DMS 273 (cell line): ENCODE data around the gene BRINP1.

ENCODE experiments used
- DNase-seq: peaks from one replicate; lab custom pipeline; 2025; ENCODE audit not compliant: unreplicated experiment; lab: John Stamatoyannopoulos, UW

The BRINP1 gene

DNA sequence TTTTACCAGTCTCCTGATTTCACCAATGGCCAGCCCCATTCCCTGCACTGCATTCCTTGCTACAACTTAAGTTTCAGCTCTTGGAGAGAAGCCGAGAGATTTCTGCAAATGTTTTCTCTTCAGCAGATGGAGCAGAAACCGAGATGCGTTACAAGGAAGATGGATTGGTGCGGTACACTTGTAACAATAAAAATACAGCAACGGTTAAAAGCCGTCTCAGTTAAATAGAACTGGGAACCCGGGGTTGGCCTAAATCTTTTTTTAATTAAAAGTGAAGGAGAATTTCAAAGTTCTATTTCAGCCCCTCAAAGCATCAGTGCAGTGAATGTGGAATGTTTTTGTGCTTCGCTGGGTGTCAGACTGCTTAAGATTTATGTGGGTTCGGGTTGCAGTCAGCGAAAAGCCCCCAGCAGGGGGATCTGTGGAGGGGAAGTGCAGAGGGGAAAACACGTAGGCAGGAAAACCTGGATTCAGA is 19.8 kb downstream of the BRINP1 start:
- DNase-seq = peak; percentile 14

DNA sequence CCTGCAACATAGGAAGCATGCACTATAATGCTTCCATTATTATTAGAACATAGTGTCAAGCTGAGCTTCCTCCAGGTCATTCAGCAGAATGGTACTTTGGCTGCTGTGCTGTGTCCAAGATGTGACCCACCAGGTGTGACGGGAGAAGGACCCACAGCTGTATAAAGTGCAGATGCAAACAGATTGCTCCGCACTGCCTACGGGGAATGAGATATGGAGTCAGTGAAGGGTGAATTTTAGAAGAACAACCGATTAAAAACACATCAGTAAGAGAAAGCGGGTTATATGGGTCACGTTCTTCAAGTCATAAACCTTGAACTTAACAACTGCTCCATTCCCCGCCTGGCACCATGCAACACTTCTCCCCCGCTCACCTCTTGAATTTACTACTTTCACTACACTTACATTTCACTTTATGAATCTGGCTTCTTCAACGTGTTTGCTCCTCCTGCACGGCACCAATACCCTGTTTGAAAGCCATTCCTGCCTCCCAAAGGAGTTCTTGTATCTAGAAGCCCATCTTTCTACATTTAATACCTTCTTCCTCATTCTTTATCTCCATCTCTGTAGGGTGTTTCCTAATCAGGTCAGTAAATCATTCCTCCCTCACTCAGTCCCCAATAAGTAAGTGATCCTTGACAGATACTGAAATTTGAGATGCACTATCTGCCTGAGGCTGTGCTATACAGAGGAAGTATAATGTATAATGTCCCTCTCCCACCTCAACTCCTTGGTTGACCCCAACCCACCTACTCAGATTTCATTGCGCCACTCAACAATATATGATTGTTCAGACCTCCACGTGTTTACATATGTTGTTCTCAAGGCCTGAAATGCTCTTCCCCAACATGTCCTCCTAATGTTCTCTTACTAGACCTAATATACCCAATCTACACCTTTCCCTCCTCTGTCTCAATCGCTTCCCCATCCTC is 25.9 kb downstream of the BRINP1 start:
- DNase-seq = no peak

DNA sequence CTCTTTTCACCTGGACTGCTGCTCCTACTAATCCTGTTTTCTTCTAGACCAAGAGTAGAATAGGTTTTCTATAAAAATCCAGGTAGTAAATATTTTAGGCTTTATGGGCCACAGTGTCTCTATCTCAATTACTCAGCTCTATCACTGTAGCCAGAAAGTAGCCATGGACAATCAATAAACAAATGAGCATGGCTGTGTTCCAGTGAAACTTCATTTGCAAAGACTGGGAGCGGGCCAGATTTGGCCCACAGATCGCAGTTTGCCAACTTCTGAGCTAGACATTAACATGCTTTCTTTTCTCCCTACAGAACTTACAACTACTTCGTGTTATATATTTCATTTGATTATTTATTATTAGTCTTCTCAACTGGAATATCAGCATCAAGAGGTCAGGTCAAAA is 30.2 kb downstream of the BRINP1 start:
- no peak for DNase-seq

DNA sequence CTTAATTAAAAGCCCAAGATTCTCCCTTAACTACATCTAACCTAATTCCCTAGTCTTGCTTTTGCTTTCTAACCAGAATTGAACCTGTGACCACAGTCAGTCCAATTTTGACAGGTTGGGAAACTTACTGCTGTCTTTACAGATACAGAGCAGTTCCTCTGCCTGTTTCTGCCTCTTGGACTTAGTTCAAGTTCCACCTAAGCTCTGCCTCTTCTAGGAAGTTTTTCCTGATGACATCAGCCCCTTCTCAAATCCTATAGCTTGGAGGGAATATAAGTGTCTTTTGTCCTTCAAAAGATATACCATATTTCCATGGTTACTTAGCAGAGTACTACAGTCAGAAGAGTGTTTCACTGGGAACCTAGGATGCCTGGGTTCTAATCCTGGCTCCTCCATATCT is 31.7 kb downstream of the BRINP1 start:
- DNase-seq = no peak

DNA sequence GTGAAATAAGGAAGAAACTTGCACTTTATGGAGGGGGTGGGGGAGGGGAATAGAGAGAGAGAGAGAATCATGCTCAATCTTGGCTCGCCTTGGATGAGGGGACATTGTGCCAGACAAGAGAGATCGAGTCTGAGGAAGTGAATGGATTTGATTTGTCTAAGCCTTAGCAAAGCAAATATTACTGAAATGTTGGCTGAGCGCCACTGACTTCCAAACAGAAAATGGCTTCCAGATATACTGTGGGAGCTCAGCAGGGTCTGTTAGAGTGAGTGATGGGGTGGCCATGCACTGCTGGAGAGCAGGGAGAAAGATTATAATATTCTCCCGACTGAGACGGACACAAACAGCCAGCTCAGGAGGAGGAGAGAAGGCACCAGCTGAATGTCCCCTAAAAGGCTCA is 34.5 kb downstream of the BRINP1 start:
- no peak for DNase-seq

DNA sequence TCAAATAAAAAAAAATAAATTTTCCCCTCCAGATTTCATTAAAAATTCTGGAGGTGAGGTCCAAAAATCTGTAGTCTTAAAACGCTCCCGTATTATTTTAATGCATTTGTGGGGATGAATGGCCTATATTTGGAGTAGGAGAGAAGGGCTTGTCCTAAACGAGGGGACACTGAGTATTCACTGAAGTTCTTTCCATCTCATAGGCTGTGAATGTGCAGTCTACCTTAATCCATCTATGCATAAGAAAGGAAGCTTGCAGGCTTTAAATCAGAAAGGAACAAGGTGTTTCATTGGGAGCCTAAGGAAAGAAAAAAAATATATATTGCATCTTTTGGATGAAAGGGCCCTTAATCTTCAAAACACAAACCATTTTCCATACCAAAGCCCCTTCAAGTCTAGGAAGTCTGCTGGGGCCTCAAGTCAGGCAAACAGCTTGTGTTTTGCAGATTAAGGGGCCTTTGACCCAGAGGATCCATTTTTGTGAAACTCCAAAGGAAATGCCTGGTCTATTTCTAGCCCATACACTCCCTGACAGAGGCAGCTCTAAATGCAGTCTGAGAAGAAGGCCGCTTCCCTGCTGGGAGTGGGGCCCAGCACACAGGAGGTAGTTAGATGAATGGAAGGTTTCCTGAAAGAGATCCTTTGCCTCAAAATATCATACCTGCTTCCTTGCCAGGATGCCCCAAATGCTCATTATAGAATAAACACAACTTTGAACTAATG is 35.6 kb downstream of the BRINP1 start:
- no peak for DNase-seq

DNA sequence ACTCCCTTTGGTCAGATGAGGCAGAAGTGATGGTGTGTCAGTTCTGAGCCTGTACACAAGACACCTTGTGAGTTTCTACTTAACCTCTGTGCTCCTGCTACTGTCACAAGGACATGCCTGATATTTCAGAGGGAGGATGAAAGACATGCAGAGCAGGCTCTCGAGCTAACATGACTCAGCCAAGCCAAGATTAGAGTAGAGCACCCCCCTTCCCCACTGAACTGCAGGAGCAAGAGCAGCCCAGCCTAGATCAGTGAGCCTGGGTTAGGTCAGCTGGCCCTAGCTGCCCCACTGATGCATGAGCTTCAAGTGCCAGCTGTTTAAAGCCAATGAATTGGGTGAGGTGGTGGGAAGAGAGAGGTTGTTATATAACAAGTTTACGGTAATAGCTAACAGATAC is 36.7 kb downstream of the BRINP1 start:
- no peak for DNase-seq

DNA sequence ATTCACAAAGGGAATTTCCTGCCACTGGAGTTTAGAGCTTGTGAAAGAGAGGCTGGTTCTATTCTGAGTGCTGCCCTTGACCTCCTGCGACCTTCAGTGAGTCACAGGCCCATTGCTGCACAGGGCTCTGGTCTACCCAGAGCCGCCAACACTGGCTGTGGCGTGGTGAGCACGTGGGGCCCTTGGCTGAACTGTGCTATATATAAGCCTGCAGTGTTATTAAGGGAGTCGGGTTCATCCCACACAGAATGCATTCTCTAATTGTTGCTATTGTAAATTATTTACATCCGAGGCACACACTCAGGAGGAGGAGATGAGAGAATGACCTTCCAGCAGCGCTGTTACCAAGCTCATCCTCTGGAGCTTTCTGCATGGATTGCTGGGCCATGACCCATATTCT is 47.1 kb downstream of the BRINP1 start:
- no peak for DNase-seq

DNA sequence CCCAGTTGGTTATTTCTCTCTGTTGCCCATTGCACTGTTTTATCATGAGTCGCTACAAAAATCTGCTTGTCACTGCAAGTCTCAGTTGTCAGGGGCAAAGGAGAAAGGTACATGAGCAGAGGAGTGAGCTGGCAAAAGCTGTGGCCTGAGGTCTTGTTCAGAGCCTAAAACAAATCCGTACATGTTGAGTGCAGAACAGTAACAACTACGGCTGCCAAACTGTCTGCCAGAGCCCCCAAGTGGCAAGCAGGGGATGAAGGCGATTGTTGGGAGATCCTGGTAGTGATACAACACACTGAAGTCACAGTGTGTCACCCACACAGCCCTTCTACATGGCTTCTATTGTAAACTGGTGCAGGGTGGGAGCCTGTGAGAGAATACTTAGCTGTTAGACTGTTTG is 50.9 kb downstream of the BRINP1 start:
- DNase-seq = no peak

DNA sequence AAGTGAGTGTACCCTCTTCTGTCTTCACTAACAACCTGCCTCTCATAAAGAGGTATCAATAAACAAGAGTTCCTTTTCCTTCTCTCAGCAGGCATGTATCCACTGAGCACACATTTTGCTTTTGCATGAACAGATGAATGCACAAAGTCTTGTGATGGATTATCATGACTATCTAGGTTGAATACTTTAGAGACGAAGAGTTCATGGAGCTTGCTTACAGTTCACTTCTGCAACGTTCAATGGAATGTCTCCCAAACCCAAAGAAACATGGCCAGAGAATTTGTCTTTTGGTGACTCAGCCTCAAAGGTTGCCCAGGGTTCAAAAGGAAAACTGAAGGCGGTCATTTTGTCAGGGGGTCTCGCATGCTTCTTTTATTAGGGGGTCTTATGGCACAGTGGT is 55.4 kb downstream of the BRINP1 start:
- DNase-seq = no peak

DNA sequence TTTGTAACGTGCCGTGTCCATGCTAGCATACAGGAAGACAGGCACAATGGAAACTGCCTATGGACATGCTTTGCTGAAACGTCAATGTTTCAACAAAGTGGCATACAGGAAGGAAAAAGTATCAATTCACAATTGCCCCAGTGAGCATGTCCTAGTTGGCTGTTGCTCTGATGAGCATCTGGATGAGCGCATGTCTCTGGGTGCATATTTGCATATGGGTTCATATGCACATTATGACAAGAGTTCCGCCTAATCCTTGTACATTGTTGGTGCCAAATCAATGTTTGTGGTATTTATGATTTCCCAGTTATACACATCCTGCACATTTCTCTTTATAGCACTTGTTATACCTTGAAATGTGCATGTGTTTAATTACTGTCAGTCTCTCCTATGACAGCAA is 58.5 kb downstream of the BRINP1 start:
- no peak for DNase-seq

DNA sequence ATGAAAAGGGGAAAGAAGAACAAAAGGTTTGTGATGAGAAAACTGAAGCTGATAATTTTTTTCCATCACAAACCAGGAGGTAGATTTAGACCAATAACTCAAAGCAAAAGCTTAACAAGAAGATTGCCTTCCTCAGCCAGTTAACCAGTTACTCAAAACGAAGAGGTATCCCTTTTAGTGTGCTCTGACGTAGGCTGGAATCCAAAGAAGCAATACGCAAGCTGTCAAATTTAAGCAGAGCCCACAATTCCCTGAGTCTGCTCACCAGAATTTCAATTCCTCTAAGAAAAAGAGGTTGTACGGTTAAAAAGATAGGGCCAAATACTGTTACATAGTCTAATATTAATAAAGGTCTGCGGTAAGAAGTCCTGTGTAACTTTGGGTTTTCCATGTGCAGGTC is 61.8 kb downstream of the BRINP1 start:
- DNase-seq = no peak

DNA sequence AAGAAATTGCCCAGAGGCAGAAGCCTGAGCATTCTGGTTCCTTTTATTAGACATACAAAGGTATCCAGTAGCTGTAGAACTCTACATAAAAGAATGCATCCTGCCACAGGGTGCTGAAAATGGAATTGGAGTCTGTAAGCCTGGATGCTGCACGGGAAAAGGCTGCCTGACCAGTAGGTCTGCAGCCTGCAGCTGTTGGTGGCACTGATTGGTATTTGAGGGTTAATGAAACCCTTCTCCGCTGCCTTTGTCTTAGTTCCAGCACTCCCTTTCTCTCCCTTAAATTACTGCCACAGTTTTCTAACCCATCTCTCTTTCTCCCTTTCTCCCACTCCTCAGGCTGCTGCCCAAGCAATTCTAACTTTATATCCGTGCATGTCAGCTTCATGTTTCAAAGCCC is 64.7 kb downstream of the BRINP1 start:
- no peak for DNase-seq

DNA sequence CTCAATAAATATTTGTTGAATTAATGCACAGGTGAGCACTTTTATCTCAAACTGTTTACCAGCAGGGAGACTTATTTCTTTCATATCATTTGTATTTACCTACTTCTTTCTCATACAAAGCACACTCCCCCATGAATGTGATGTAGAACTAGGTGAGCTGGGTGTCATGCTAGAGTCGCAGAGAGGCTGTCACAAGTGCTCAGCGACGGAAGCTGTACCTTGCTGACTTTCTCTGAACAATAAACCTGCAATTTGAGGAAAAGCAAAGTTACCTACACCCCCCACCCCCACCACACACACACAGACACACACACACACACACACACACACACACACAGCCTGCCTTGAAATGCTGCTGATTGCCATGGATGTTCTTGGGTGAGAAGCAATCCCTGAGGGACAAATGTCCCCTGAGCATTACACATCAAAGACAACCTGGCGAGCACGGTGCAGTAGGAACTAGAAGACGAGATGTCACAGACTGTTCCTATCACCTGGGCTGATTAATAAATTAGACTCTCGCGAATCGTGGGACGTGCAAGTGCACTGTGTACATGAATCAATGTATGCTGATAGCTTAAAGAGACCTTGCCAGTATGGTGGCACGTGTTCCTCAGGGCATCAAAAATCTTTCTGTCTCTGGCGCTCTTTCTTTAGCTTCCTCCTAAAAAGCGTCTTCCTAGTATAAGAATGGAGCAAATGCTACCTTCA is 66.1 kb downstream of the BRINP1 start:
- DNase-seq = no peak

DNA sequence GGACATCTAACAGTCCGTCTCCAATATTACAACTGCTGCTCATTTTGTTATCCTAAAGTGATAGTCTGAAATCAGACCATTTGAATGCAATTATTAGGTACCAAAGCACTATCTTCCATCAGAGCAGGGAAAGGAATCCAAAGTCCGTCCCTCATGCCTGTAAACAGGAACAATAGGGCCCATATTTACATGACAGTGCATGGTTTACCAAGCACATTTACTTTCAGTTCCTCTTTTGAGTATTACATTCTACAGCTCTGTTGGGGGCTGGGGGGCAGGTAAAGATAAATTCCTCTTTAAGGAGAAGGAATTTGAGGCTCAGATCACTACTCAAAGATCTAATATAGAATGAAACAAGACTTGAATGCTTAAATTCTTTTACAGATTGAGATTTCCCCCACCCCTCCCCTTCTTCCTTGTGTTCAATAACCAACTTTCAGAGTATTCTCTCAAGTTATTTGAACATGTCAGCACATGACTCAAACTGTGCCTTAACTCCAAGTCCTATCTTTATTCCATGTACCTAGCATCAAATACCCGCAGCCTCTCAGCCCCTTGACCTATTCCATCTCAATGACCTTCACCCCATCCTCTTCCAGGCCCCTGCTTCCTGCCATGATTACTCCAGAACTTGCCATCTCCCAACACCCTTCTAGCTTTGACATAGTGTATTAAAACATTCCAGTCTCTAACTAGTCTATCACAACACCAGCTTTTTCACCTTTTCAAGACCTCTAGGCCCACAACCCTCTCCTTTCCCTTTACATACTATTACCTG is 71.0 kb downstream of the BRINP1 start:
- no peak for DNase-seq

DNA sequence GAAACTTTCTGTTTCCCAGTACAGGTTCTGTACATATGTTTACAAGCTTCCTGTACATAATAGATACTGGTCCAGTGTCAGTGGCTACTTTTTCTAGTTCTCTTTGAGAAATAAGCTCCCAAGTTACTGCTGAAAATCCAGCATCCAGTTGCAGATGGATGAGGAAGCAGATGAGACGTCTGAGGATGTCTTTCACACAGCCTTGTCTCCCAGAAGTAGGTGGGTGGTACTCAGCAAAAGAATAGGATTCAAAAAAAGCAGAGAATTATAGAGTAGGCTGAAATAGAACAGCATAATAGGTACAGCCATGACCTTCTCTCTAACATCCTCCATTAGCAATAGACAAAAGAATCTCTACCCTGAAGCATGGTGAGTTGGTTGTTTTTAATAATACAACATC is 77.7 kb downstream of the BRINP1 start:
- no peak for DNase-seq

DNA sequence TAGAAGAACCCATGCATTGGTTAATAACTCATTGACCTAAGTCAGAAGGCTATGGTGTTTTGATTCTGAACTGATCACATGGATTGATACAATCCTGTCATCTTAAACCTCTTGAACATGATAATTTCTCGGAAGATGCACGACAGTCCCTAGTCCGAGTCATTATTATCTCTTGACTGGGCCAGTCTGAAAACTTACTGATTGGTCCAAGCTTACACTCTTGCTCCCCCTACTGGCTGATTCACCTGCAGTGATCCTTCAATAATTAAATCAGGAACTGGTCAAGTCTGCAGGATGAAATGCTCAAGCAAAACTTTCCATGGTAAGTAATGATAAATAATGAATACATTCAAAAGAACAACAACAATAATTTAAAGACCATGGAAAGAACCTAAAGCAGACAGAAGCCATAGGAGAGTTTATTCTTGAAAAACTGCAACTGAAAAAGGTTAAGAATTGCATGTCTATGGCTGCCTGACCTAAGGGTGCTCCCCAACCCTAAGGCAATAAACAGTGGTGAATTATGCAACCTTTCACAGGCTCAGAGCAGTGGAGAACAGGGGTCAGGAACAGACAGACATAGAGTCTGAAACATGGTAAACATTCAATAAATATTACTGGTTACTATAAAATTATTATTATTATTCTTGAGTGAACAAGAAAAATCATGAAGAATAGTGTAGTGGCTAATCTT is 79.3 kb downstream of the BRINP1 start:
- peak; percentile 61 for DNase-seq

DNA sequence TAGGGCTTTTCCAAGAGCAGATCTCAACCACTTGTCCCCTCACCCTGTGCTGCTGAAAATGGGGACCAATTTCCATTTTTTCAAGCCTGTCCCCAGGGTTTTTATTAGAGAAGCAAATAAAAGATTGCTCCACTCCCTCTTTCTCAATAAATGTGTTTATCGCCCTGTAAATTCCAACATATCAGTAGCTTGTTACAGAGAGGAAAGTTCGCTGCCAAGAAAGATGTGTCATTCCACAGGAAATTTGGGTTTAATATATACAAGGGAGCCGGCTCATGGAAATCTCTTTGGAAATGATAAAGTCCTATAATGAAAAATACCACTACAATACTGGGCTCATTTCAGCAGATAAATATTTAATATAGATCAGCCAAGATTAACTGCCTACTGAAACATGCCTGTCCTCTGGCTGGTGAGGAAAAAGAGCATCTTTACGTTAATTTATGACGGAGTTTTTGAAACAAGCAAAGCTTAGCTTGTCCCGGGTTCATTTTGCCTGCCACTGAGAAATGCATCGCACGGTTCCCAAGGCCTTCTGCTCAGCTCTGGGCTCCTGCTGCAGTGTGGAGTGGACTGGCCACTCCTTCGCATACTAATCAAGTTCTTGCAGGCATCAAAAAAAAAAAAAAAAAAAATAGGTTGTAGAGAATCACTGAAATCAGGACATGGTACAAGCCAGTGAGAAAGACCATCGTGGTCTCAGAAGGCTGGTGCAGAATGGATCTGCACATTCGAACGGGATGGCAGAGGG is 84.5 kb downstream of the BRINP1 start:
- no peak for DNase-seq

DNA sequence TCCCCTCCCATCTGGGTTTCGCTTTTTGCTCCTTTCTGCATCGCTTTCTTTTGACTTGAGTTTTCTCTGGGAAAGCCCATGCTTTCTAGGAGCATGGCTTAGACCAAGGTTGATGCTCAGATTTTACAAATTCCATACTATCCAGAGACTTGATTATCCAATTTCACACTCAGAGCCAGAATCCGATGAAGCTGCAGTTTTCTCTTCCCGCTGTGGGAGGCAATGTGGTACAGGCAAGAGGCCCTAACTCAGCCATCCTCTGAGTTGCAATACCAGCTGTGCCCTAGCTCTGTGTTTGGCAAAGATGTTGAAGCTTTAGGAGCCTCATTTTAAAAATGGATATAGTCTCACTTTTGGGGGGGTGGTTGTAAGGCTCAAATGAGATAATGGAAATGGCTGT is 85.1 kb downstream of the BRINP1 start:
- DNase-seq = peak; percentile 76
